H9 (cell line): ENCODE measurements around the gene TOGARAM2. TPM values are rescaled to one million over a fixed set of nuclear protein-coding genes. Genes with fewer than 3 reads are reported as not detected.

Experiments
- DNase-seq: peaks from one replicate; pipeline ENCODE4 v3.0.0-alpha.2; 2017
- H2AFZ ChIP-seq: one replicate; pipeline ENCODE4 v1.6.1; 2013; ENCODE audit warnings: mild to moderate bottlenecking, low read length, control low read depth, moderate library complexity
- H2AK5ac ChIP-seq: 2 replicates; pipeline ENCODE4 v1.6.1; 2013; ENCODE audit warnings: low read length, control low read depth, mixed read lengths; ENCODE audit not compliant: insufficient read length
- H2BK120ac ChIP-seq: one replicate; pipeline ENCODE4 v1.6.1; 2013; ENCODE audit warnings: low read depth, mild to moderate bottlenecking, low read length, control low read depth, inconsistent platforms; ENCODE audit not compliant: poor library complexity, severe bottlenecking
- H2BK12ac ChIP-seq: 2 replicates; pipeline ENCODE4 v1.6.1; 2013; ENCODE audit warnings: low read length, control low read depth, mixed read lengths, low read depth; ENCODE audit not compliant: insufficient read length
- H2BK15ac ChIP-seq: 2 replicates; pipeline ENCODE4 v1.6.1; 2013; ENCODE audit warnings: low read depth, low read length, control low read depth
- H2BK20ac ChIP-seq: one replicate; pipeline ENCODE4 v1.6.1; 2013; ENCODE audit warnings: low read depth, mild to moderate bottlenecking, low read length, control low read depth, inconsistent platforms; ENCODE audit not compliant: poor library complexity, severe bottlenecking
- H2BK5ac ChIP-seq: 2 replicates; pipeline ENCODE4 v1.6.1; 2013; ENCODE audit warnings: low read length, control low read depth, mixed read lengths; ENCODE audit not compliant: insufficient read length
- H3K14ac ChIP-seq: 2 replicates; pipeline ENCODE4 v1.6.1; 2013; ENCODE audit warnings: low read length, control low read depth; ENCODE audit not compliant: insufficient read depth
- H3K18ac ChIP-seq: 2 replicates; pipeline ENCODE4 v1.6.1; 2013; ENCODE audit warnings: low read depth, mild to moderate bottlenecking, mixed read lengths, low read length, control low read depth; ENCODE audit not compliant: insufficient read length
- H3K23ac ChIP-seq: 2 replicates; pipeline ENCODE4 v1.6.1; 2013; ENCODE audit warnings: low read length, control low read depth, mixed read lengths, low read depth; ENCODE audit not compliant: insufficient read length
- H3K23me2 ChIP-seq: 2 replicates; pipeline ENCODE4 v1.6.1; 2013; ENCODE audit warnings: low read depth, mild to moderate bottlenecking, mixed read lengths, low read length, control low read depth; ENCODE audit not compliant: insufficient read length, poor library complexity, severe bottlenecking
- H3K27ac ChIP-seq: 2 replicates; pipeline ENCODE4 v1.5.1; 2013; ENCODE audit warnings: low read length, control low read depth, mixed read lengths, low read depth; ENCODE audit not compliant: insufficient read length
- H3K27me3 ChIP-seq: 2 replicates; pipeline ENCODE4 v1.6.1; 2013; ENCODE audit warnings: low read length, control low read depth, inconsistent platforms; ENCODE audit not compliant: insufficient read depth
- H3K4ac ChIP-seq: 2 replicates; pipeline ENCODE4 v1.6.1; 2013; ENCODE audit warnings: low read depth, mild to moderate bottlenecking, control low read depth, inconsistent platforms, low read length, moderate library complexity
- H3K4me1 ChIP-seq: 2 replicates; pipeline ENCODE4 v1.6.1; 2013; ENCODE audit warnings: low read length, control low read depth, inconsistent platforms; ENCODE audit not compliant: insufficient read depth
- H3K4me2 ChIP-seq: 2 replicates; pipeline ENCODE4 v1.6.1; 2013; ENCODE audit warnings: low read length, control low read depth, mixed read lengths; ENCODE audit not compliant: insufficient read length, insufficient read depth
- H3K56ac ChIP-seq: 2 replicates; pipeline ENCODE4 v1.6.1; 2013; ENCODE audit warnings: low read depth, mild to moderate bottlenecking, mixed read lengths, low read length, control low read depth; ENCODE audit not compliant: insufficient read length
- H3K79me1 ChIP-seq: 2 replicates; pipeline ENCODE4 v1.6.1; 2013; ENCODE audit warnings: low read depth, mild to moderate bottlenecking, moderate library complexity, low read length, control low read depth, inconsistent platforms; ENCODE audit not compliant: insufficient read depth, poor library complexity, severe bottlenecking
- H3K79me2 ChIP-seq: 2 replicates; pipeline ENCODE4 v1.6.1; 2013; ENCODE audit warnings: low read length, control low read depth, inconsistent platforms; ENCODE audit not compliant: insufficient read depth
- H3K9ac ChIP-seq: 2 replicates; pipeline ENCODE4 v1.6.1; 2013; ENCODE audit warnings: low read length, control low read depth, mixed read lengths; ENCODE audit not compliant: insufficient read length; ENCODE audit errors: extremely low read depth
- H3K9me3 ChIP-seq: one replicate; pipeline ENCODE4 v1.6.1; 2013; ENCODE audit warnings: low read depth, low read length, inconsistent platforms; ENCODE audit not compliant: control insufficient read depth
- H3T11ph ChIP-seq: one replicate; pipeline ENCODE4 v1.6.1; 2013; ENCODE audit warnings: mild to moderate bottlenecking, low read length, control low read depth, inconsistent platforms
- H4K20me1 ChIP-seq: one replicate; pipeline ENCODE4 v1.6.1; 2013; ENCODE audit not compliant: control insufficient read depth, insufficient read length, insufficient read depth
- H4K5ac ChIP-seq: 2 replicates; pipeline ENCODE4 v1.6.1; 2013; ENCODE audit warnings: low read depth, mild to moderate bottlenecking, mixed read lengths, low read length, control low read depth; ENCODE audit not compliant: insufficient read length
- H4K8ac ChIP-seq: replicated peaks from 2 replicates; pipeline ENCODE4 v1.6.1; 2013; ENCODE audit warnings: low read length, control low read depth, mixed read lengths, low read depth; ENCODE audit not compliant: insufficient read length
- H4K91ac ChIP-seq: 2 replicates; pipeline ENCODE4 v1.6.1; 2013; ENCODE audit warnings: low read depth, mild to moderate bottlenecking, moderate library complexity, mixed read lengths, low read length, control low read depth; ENCODE audit not compliant: insufficient read length
- H3K27ac Mint-ChIP-seq, 3 experiments: 2 replicates in 2 of 3; 3 replicates in 1 of 3; pipeline ENCODE4 v1.8.0; 2020 to 2021; ENCODE audit warnings: mixed read lengths in 3 of 3, mild to moderate bottlenecking in 1 of 3, moderate library complexity in 1 of 3
- H3K27me3 Mint-ChIP-seq: 2 replicates; pipeline ENCODE4 v1.8.0; 2021; ENCODE audit warnings: low read depth, mild to moderate bottlenecking, moderate library complexity, mixed read lengths
- H3K36me3 Mint-ChIP-seq, 3 experiments: 2 replicates in 2 of 3; 3 replicates in 1 of 3; pipeline ENCODE4 v1.8.0; 2020 to 2021; ENCODE audit warnings: low read depth in 3 of 3, mixed read lengths in 3 of 3; ENCODE audit not compliant: insufficient read depth in 1 of 3
- H3K4me1 Mint-ChIP-seq, 2 experiments: 2 replicates each; pipeline ENCODE4 v1.8.0; 2020; ENCODE audit warnings: mixed read lengths in 2 of 2
- H3K4me3 Mint-ChIP-seq, 2 experiments: 2 replicates in 1 of 2; 3 replicates in 1 of 2; pipeline ENCODE4 v1.8.0; 2020 to 2021; ENCODE audit warnings: mild to moderate bottlenecking in 2 of 2, mixed read lengths in 2 of 2, moderate library complexity in 1 of 2
- H3K9me3 Mint-ChIP-seq, 2 experiments: 2 replicates in 1 of 2; 3 replicates in 1 of 2; pipeline ENCODE4 v1.8.0; 2020; ENCODE audit warnings: mild to moderate bottlenecking in 2 of 2, mixed read lengths in 2 of 2, moderate library complexity in 1 of 2
- WGBS: extraction: QIAGEN DNeasy Blood & Tissue Kit; methylation state at CpG from one replicate; pipeline ENCODE4 v1.1.7; 2013; ENCODE audit warnings: missing lambda C conversion rate, low lambda C conversion rate, mixed read lengths; ENCODE audit not compliant: insufficient read length; ENCODE audit errors: extremely low coverage; 5-methylcytosine and 5-hydroxymethylcytosine counted together
- total RNA-seq: library from RNA; stranded (reverse); gene quantifications from 2 replicates; pipeline ENCODE4 v1.2.1, GENCODE V29; 2021
- TF ChIP-seq, protein P1 (sequence below): fragments of 200-600 bp; sonication (generic); conservative IDR thresholded peaks from 3 replicates; pipeline ENCODE4 v1.8.0; 2021; ENCODE audit warnings: antibody characterized with exemption, mild to moderate bottlenecking

The TOGARAM2 gene
- total RNA-seq, 1 experiment from 2014 or later, result 0.83 TPM

DNA sequence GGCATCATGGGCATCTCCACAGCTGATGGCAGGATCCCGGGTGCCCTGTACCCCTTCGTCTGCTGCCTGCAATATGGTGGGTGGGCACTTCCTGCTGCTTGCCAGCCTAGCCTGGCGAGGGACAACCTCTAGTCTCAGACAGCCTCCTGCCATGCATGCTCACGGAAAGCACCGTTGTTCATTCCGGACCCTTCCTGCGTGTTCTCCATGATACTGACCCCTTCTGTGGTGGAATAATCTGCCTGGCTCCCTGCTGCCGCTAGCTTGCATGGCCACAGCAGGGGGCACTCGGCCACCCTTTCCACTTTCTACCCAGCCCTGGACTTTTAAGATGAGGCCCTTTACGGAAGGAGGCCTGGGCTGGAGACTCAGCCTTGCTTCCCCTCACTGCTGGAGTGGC, 81.3 kb downstream of the TOGARAM2 start:
- Histone ChIP-seq H2BK12ac (no peak overlapping the region), H3K79me2 (no peaks in the 10 kb centered on the region), H2AFZ (no peak overlapping the region), H2AK5ac (no peak overlapping the region), H3K18ac (no peak overlapping the region), H3K4me2 (no peak overlapping the region), H3T11ph (no peak overlapping the region), H2BK20ac (no peak overlapping the region), H3K9ac (no peak overlapping the region), H3K23ac (no peak overlapping the region), H3K56ac (no peak overlapping the region), H3K27ac (no peak overlapping the region), H3K79me1 (no peaks in the 10 kb centered on the region), H4K8ac (no peak overlapping the region), H4K5ac (no peak overlapping the region), H4K20me1 (no peaks in the 10 kb centered on the region), H4K91ac (no peak overlapping the region), H3K4ac (no peak overlapping the region), H3K4me1 (no peaks in the 10 kb centered on the region), H3K27me3 (no peaks in the 10 kb centered on the region), H3K9me3 (no peaks in the 10 kb centered on the region), H3K14ac (no peak overlapping the region), H2BK120ac (no peak overlapping the region), H2BK5ac (no peak overlapping the region), H3K23me2 (no peaks in the 10 kb centered on the region), H2BK15ac (no peak overlapping the region)
- TF ChIP-seq, protein P1, sequence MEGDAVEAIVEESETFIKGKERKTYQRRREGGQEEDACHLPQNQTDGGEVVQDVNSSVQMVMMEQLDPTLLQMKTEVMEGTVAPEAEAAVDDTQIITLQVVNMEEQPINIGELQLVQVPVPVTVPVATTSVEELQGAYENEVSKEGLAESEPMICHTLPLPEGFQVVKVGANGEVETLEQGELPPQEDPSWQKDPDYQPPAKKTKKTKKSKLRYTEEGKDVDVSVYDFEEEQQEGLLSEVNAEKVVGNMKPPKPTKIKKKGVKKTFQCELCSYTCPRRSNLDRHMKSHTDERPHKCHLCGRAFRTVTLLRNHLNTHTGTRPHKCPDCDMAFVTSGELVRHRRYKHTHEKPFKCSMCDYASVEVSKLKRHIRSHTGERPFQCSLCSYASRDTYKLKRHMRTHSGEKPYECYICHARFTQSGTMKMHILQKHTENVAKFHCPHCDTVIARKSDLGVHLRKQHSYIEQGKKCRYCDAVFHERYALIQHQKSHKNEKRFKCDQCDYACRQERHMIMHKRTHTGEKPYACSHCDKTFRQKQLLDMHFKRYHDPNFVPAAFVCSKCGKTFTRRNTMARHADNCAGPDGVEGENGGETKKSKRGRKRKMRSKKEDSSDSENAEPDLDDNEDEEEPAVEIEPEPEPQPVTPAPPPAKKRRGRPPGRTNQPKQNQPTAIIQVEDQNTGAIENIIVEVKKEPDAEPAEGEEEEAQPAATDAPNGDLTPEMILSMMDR, result no peak
- H3K9me3 Mint-ChIP-seq, result no peaks in the 10 kb centered on the region
- no peak overlapping the region for H3K27ac Mint-ChIP-seq
- no peaks in the 10 kb centered on the region for H3K36me3 Mint-ChIP-seq
- peaks cover 16 to 22% of the 10 kb centered on the region in 2 experiments for H3K4me1 Mint-ChIP-seq
- no peak for DNase-seq
- H3K4me3 Mint-ChIP-seq, result no peak overlapping the region
- no CpG with 5 or more reads among the region's 10 CpGs for WGBS
- peaks cover 2% of the 10 kb centered on the region for H3K27me3 Mint-ChIP-seq
